GM18519 (cell line): ENCODE data around the gene NAPG.
"Not testable (repeated sequence)": the region's sequence is repeated elsewhere in the genome, so short reads cannot be mapped to it uniquely, and the experiment has no call there.

ENCODE experiments used
- ATAC-seq: cut with Tn5 transposase; IDR thresholded peaks from one replicate; pipeline ENCODE4 v1.9.1; 2021; ENCODE audit warnings: mild to moderate bottlenecking, moderate library complexity; ENCODE audit not compliant: unreplicated experiment, low FRiP score

The NAPG gene

GRCh38 chr18:10525697-10526560 lies at the start of gene NAPG:
NAPG (plus strand) TSS chr18:10526027; CDS start chr18:10526103, 76 bp downstream.
- ATAC-seq, result peak; percentile 63

GRCh38 chr18:10476338-10476791 lies 49.5 kb upstream of the NAPG start:
- no peak for ATAC-seq

- no peak for ATAC-seq
Observed at GRCh38 chr18:10477121-10477862, 48.5 kb upstream of the NAPG start.

- ATAC-seq, result no peak
Observed at GRCh38 chr18:10477863-10478260, 48.0 kb upstream of the NAPG start.

- no peak for ATAC-seq
Observed at GRCh38 chr18:10481831-10482230, 44.0 kb upstream of the NAPG start.

GRCh38 chr18:10482363-10482984 lies 43.4 kb upstream of the NAPG start:
- ATAC-seq, result peak; percentile 11

GRCh38 chr18:10482985-10483949 lies 42.6 kb upstream of the NAPG start:
- ATAC-seq, result peak; percentile 50

GRCh38 chr18:10485475-10485874 lies 40.4 kb upstream of the NAPG start:
- no peak for ATAC-seq

GRCh38 chr18:10486362-10486761 lies 39.5 kb upstream of the NAPG start:
- no peak for ATAC-seq

GRCh38 chr18:10487154-10487553 lies 38.7 kb upstream of the NAPG start:
- ATAC-seq, result no peak

- no peak for ATAC-seq
Observed at GRCh38 chr18:10488017-10488416, 37.8 kb upstream of the NAPG start.

- ATAC-seq, result peak; percentile 89
Observed at GRCh38 chr18:10490401-10491165, 35.2 kb upstream of the NAPG start.

- ATAC-seq, result no peak
Observed at GRCh38 chr18:10495936-10496335, 29.9 kb upstream of the NAPG start.

- ATAC-seq, result no peak
Observed at GRCh38 chr18:10497206-10497749, 28.5 kb upstream of the NAPG start.

- no peak for ATAC-seq
Observed at GRCh38 chr18:10499230-10499629, 26.6 kb upstream of the NAPG start.

GRCh38 chr18:10500038-10500437 lies 25.8 kb upstream of the NAPG start:
- no peak for ATAC-seq

GRCh38 chr18:10504723-10505122 lies 21.1 kb upstream of the NAPG start:
- no peak for ATAC-seq

GRCh38 chr18:10505892-10506291 lies 19.9 kb upstream of the NAPG start:
- not testable (repeated sequence) for ATAC-seq

- ATAC-seq, result no peak
Observed at GRCh38 chr18:10508591-10508990, 17.2 kb upstream of the NAPG start.
